GM21717 (cell line): ENCODE measurements around the gene GRID1.
"Not testable (repeated sequence)": the region's sequence is repeated elsewhere in the genome, so short reads cannot be mapped to it uniquely, and the experiment has no call there.

Experiments used
- ATAC-seq: cut with Tn5 transposase; IDR thresholded peaks from one replicate; pipeline ENCODE4 v1.9.1; 2021; ENCODE audit warnings: mild to moderate bottlenecking, moderate library complexity; ENCODE audit not compliant: unreplicated experiment

GRID1 gene

GRCh38 chr10:86056672-86057071 is 309.9 kb downstream of the GRID1 start:
- no peak for ATAC-seq

GRCh38 chr10:86055928-86056327 is 310.7 kb downstream of the GRID1 start:
- no peak for ATAC-seq

GRCh38 chr10:86053675-86054074 is 312.9 kb downstream of the GRID1 start:
- no peak for ATAC-seq

- ATAC-seq = no peak
Observed at GRCh38 chr10:86051586-86051985, 315.0 kb downstream of the GRID1 start.

GRCh38 chr10:86049442-86049841 is 317.2 kb downstream of the GRID1 start:
- ATAC-seq = no peak

- no peak for ATAC-seq
Observed at GRCh38 chr10:86048973-86049372, 317.6 kb downstream of the GRID1 start.

GRCh38 chr10:86048571-86048970 is 318.0 kb downstream of the GRID1 start:
- ATAC-seq = no peak

- ATAC-seq = no peak
Observed at GRCh38 chr10:86047588-86047987, 319.0 kb downstream of the GRID1 start.

- no peak for ATAC-seq
Observed at GRCh38 chr10:86046845-86047460, 319.6 kb downstream of the GRID1 start.

GRCh38 chr10:86045896-86046295 is 320.7 kb downstream of the GRID1 start:
- no peak for ATAC-seq

- no peak for ATAC-seq
Observed at GRCh38 chr10:86044029-86044428, 322.6 kb downstream of the GRID1 start.

- ATAC-seq = no peak
Observed at GRCh38 chr10:86043236-86043635, 323.4 kb downstream of the GRID1 start.

- no peak for ATAC-seq
Observed at GRCh38 chr10:86042161-86042560, 324.4 kb downstream of the GRID1 start.

- no peak for ATAC-seq
Observed at GRCh38 chr10:86041116-86041515, 325.5 kb downstream of the GRID1 start.

- no peak for ATAC-seq
Observed at GRCh38 chr10:86038371-86038770, 328.2 kb downstream of the GRID1 start.

GRCh38 chr10:86037096-86037495 is 329.5 kb downstream of the GRID1 start:
- ATAC-seq = no peak

- ATAC-seq = no peak
Observed at GRCh38 chr10:86036544-86036831, 330.1 kb downstream of the GRID1 start.

- no peak for ATAC-seq
Observed at GRCh38 chr10:86035791-86036543, 330.6 kb downstream of the GRID1 start.

GRCh38 chr10:86034710-86035109 is 331.9 kb downstream of the GRID1 start:
- no peak for ATAC-seq

- ATAC-seq = no peak
Observed at GRCh38 chr10:86033581-86033980, 333.0 kb downstream of the GRID1 start.

GRCh38 chr10:86032087-86032486 is 334.5 kb downstream of the GRID1 start:
- not testable (repeated sequence) for ATAC-seq

GRCh38 chr10:86030312-86030711 is 336.3 kb downstream of the GRID1 start:
- ATAC-seq = no peak

- no peak for ATAC-seq
Observed at GRCh38 chr10:86027346-86027745, 339.2 kb downstream of the GRID1 start.
